ENCODE results near the gene GM2A. TPM values are rescaled to one million over a fixed set of nuclear protein-coding genes. Genes with fewer than 3 reads are reported as not detected.

GM2A gene
- total and polyA plus RNA-seq, 2 donors (not counting 1 experiment from before 2014, with no cell fraction given), result 29.8 to 82.7 TPM

DNA sequence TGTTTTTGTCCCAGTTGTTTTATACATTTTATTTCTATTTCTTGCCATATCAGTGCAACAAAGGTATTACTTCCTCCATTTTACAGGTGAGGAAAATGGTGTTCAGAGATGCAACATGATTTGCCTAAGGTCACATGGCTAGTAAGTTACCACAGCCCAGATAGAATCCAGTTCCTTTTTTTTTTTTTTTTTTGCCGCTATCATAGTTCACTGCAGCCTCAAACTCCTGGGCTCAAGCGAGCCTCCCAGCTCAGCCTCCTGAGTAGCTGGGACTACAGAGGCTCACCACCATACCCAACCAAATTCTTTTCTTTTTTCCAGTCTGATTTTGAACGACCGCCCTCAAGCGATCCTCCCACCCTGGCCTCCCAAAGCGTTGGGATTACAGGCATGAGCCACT lies 28.6 kb upstream of the GM2A start:
- intact Hi-C loops (cut with micrococcal nuclease), result loop anchor here (1.0 to 10.0 kb wide), 6 partner anchors 10 to 740 kb away; partner anchors contain the start of genes GM2A and TNIP1

GRCh38 chr5:151225071-151225470 lies 27.9 kb upstream of the GM2A start:
- Mint-ChIP-seq H3K27ac (peak overlapping the region; percentile 10), H3K9me3 (ENCODE audit: insufficient read depth) (no peaks in the 10 kb centered on the region), H3K4me3 (peak overlapping the region; percentile 17), H3K4me1 (peaks cover 63% of the 10 kb centered on the region), H3K27me3 (no peaks in the 10 kb centered on the region)
- H3K36me3 ChIP-seq (replicated peaks in 1 of 2; ENCODE audit: control extremely low read depth in 1 of 2, control insufficient read depth in 1 of 2, extremely low read depth in 1 of 2, insufficient read depth in 2 of 2, low read length in 1 of 2), result peaks cover 0 to 16% of the 10 kb centered on the region in 2 experiments
- CTCF ChIA-PET, result interaction anchor here (0.6 to 22.9 kb wide), 11 partner anchors 12 to 173 kb away, joined by 3 to 299 read pairs (median 5); no protein-coding TSS in a partner anchor
- no peaks in the 10 kb centered on the region for H4K20me1 ChIP-seq (ENCODE audit: control insufficient read depth, insufficient read depth, low read length, poor library complexity, severe bottlenecking)
- H3K27ac ChIP-seq (ENCODE audit: low read length in 2 of 2), result no peak overlapping the region
- peaks cover 49% of the 10 kb centered on the region for H3K79me2 ChIP-seq (ENCODE audit: control insufficient read depth, insufficient read depth, low read length)
- H3K27me3 ChIP-seq (replicated peaks in 1 of 4; ENCODE audit: control extremely low read depth in 1 of 4, control insufficient read depth in 3 of 4, insufficient read depth in 4 of 4, low read length in 3 of 4), result no peaks in the 10 kb centered on the region
- no peak for DNase-seq
- peak overlapping the region; percentile 7 for H3K4me2 ChIP-seq (replicated peaks; ENCODE audit: low read depth, low read length, poor library complexity, severe bottlenecking)
- no peak for ATAC-seq (ENCODE audit: low read depth)
- peaks cover 50 to 62% of the 10 kb centered on the region in 2 donors for H3K4me1 ChIP-seq (ENCODE audit: control insufficient read depth in 2 of 2, insufficient read depth in 2 of 2, low read length in 2 of 2)
- intact Hi-C loops (cut with micrococcal nuclease), result loop anchor here (10.0 kb wide), 1 partner anchor 740 kb away; no protein-coding TSS in a partner anchor
- WGBS (ENCODE audit: insufficient coverage), result 100% methylated on average over 4 of the region's 4 CpGs
- H3K9me3 ChIP-seq (ENCODE audit: control extremely low read depth in 1 of 3, control insufficient read depth in 2 of 3, insufficient read depth in 1 of 3, low read length in 2 of 3), result peaks cover 0 to 4% (median 0%) of the 10 kb centered on the region in 3 donors
- no peak overlapping the region for H3K4me3 ChIP-seq (ENCODE audit: control extremely low read depth in 1 of 5, extremely low read depth in 1 of 5, insufficient read depth in 1 of 5, low read depth in 2 of 5, low read length in 4 of 5)
- no peak overlapping the region for H2AFZ ChIP-seq (ENCODE audit: insufficient read depth, low read depth, low read length, poor library complexity, severe bottlenecking)
- no peak overlapping the region for H3K9ac ChIP-seq (ENCODE audit: low read length)
- POLR2A ChIA-PET, result interaction anchor here (3.8 kb wide), 1 partner anchor 12 kb away, joined by 100 read pairs; no protein-coding TSS in a partner anchor
- TF ChIP-seq, protein P1, sequence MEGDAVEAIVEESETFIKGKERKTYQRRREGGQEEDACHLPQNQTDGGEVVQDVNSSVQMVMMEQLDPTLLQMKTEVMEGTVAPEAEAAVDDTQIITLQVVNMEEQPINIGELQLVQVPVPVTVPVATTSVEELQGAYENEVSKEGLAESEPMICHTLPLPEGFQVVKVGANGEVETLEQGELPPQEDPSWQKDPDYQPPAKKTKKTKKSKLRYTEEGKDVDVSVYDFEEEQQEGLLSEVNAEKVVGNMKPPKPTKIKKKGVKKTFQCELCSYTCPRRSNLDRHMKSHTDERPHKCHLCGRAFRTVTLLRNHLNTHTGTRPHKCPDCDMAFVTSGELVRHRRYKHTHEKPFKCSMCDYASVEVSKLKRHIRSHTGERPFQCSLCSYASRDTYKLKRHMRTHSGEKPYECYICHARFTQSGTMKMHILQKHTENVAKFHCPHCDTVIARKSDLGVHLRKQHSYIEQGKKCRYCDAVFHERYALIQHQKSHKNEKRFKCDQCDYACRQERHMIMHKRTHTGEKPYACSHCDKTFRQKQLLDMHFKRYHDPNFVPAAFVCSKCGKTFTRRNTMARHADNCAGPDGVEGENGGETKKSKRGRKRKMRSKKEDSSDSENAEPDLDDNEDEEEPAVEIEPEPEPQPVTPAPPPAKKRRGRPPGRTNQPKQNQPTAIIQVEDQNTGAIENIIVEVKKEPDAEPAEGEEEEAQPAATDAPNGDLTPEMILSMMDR (IDR thresholded peaks at IDR 0.05), result no peak
- no peak for TF ChIP-seq EZH2 (IDR thresholded peaks at IDR 0.05; ENCODE audit: borderline replicate concordance, insufficient read depth, low read depth, low read length, poor library complexity, severe bottlenecking)

More for the DNA sequence above, 28.6 kb upstream of the GM2A start:
- TF ChIP-seq, protein P1 (IDR thresholded peaks at IDR 0.05), result no peak
- no peak for TF ChIP-seq EZH2 (IDR thresholded peaks at IDR 0.05; ENCODE audit: borderline replicate concordance, insufficient read depth, low read depth, low read length, poor library complexity, severe bottlenecking)
- H3K4me1 ChIP-seq (ENCODE audit: control insufficient read depth in 2 of 2, insufficient read depth in 2 of 2, low read length in 2 of 2), result peaks cover 57 to 68% of the 10 kb centered on the region in 2 donors
- CTCF ChIA-PET, result interaction anchor here (0.7 to 22.9 kb wide), 10 partner anchors 11 to 172 kb away, joined by 3 to 299 read pairs (median 7); no protein-coding TSS in a partner anchor
- peaks cover 0 to 4% (median 0%) of the 10 kb centered on the region in 3 donors for H3K9me3 ChIP-seq (ENCODE audit: control extremely low read depth in 1 of 3, control insufficient read depth in 2 of 3, insufficient read depth in 1 of 3, low read length in 2 of 3)
- Mint-ChIP-seq H3K4me3 (peak overlapping the region; percentile 88), H3K27ac (peak overlapping the region; percentile 92), H3K9me3 (ENCODE audit: insufficient read depth) (no peaks in the 10 kb centered on the region), H3K4me1 (peaks cover 68% of the 10 kb centered on the region), H3K27me3 (no peaks in the 10 kb centered on the region)
- WGBS (ENCODE audit: insufficient coverage), result 81% methylated on average over 4 of the region's 6 CpGs
- peak overlapping the region; percentile 94 to 99 for H3K27ac ChIP-seq (ENCODE audit: low read length in 2 of 2)
- peak overlapping the region; percentile 81 for H2AFZ ChIP-seq (ENCODE audit: insufficient read depth, low read depth, low read length, poor library complexity, severe bottlenecking)
- peak overlapping the region; percentile 95 for H3K4me2 ChIP-seq (replicated peaks; ENCODE audit: low read depth, low read length, poor library complexity, severe bottlenecking)
- POLR2A ChIA-PET, result interaction anchor here (0.9 to 3.8 kb wide), 9 partner anchors 10 to 67 kb away, joined by 3 to 100 read pairs (median 5); partner anchors contain the start of genes ANXA6 and GM2A
- DNase-seq (peak; percentile 83), ATAC-seq (ENCODE audit: low read depth) (peak; percentile 44)
- no peaks in the 10 kb centered on the region for H4K20me1 ChIP-seq (ENCODE audit: control insufficient read depth, insufficient read depth, low read length, poor library complexity, severe bottlenecking)
- H3K79me2 ChIP-seq (ENCODE audit: control insufficient read depth, insufficient read depth, low read length), result peaks cover 56% of the 10 kb centered on the region
- no peaks in the 10 kb centered on the region for H3K27me3 ChIP-seq (replicated peaks in 1 of 4; ENCODE audit: control extremely low read depth in 1 of 4, control insufficient read depth in 3 of 4, insufficient read depth in 4 of 4, low read length in 3 of 4)
- H3K36me3 ChIP-seq (replicated peaks in 1 of 2; ENCODE audit: control extremely low read depth in 1 of 2, control insufficient read depth in 1 of 2, extremely low read depth in 1 of 2, insufficient read depth in 2 of 2, low read length in 1 of 2), result peaks cover 0 to 22% of the 10 kb centered on the region in 2 experiments
- H3K9ac ChIP-seq (ENCODE audit: low read length), result peak overlapping the region; percentile 83
- peak overlapping the region; percentile 70 to 86 (median 80) for H3K4me3 ChIP-seq (ENCODE audit: control extremely low read depth in 1 of 5, extremely low read depth in 1 of 5, insufficient read depth in 1 of 5, low read depth in 2 of 5, low read length in 4 of 5)

Measured in B cell (primary cell).